Activated CD8-positive, alpha-beta memory T cell treated with anti-CD3 and anti-CD28 coated beads for 48 hours (primary cell): ENCODE results near the gene TXNDC17.
A peak's percentile ranks its signal among the peaks of the same experiment; 100 is the strongest.
"Not testable (repeated sequence)": the region's sequence is repeated elsewhere in the genome, so short reads cannot be mapped to it uniquely, and the experiment has no call there.

ENCODE experiments used
- DNase-seq, 3 experiments: peaks; one replicate each; pipeline ENCODE4 v3.0.0-alpha.2; 2020; ENCODE audit warnings: low read depth in 2 of 3, low spot score in 2 of 3

TXNDC17 gene

GRCh38 chr17:6640536-6641246 is at the start of gene TXNDC17, which contains the start of gene KIAA0753:
Gene TXNDC17, plus strand, starts transcription at chr17:6641060. Its CDS starts 23 bp downstream, at chr17:6641083.
Gene KIAA0753, minus strand, starts transcription at chr17:6640711. Its CDS starts 5,608 bp downstream, at chr17:6635103.
- peak; percentile 90 to 91 (median 91) for DNase-seq

DNA sequence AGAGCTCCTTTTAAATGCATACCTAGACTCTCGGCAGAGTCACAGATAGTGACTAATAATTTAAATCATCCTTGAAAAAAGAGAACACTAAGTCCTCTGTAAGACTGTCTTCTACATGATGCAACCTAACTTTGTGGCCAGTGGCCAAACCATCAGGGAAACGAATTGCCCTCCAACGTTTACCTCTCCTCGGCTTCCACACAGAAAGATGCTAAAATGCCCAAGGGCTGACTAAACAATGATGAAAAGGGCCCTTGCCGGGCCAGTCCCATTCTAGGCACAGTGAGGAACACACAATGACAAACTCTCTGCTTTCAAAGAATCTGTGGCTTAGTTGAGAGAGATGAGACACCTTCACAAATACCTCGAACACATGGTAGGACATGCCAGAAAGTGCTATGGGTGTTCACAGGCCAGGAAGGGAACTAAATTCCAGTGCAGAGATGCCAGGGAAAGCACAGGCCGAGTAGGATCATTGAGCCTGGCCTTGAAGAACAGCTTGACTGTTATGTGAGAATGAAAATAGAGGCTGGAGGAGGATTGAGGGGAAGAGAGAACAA is 49.2 kb upstream of the TXNDC17 start:
- DNase-seq: no peak

DNA sequence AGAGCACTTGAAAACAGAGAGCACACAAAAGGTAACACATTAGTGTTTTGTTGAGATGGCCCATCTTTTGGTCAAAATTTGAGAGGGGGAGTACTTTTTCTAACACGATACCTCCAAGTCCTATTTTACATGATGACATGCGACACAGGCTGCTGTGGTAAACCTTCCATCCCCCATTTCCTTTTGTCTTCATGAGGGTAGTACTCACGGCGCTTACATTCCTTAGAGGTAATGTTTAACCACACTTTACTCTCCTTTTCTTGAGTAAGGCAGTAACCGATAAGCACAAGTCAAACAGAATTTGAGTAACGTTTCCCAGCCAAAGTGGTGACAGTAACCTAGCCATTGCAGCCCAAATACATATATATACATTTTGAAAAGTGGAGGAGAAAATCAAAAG is 48.7 kb upstream of the TXNDC17 start:
- DNase-seq: no peak

DNA sequence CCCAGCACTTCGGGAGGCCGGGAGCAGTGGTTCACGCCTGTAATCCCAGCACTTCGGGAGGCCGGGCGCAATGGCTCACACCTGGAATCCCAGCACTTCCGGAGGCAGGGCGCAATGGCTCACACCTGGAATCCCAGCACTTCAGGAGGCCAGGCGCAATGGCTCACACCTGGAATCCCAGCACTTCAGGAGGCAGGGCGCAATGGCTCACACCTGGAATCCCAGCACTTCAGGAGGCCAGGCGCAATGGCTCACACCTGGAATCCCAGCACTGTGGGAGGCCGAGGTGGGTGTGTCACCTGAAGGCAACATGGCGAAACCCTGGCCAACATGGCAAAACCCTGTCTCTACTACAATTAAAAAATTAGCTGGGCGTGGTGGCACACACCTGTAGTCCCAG is 47.5 kb upstream of the TXNDC17 start:
- not testable (repeated sequence) for DNase-seq

- no peak for DNase-seq
Measured at GRCh38 chr17:6596081-6596480, 44.8 kb upstream of the TXNDC17 start.

DNA sequence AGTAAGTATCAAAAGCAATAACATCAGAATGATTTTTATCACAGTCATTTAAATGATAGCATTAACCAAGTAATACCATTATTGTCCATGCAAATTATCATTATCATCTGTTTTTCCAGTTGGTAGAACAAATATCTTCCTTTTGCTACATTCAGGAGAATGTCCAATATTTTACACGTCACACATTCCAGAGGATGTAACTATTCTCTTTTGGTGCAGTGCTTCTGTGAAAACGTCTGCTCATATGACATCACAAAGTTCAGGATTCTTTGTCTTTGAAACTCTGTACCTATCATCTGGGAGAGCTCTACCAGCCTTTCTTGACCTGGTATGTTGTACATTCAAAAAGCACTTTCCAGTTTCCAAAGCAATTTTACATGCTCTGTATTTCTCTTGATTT is 44.3 kb upstream of the TXNDC17 start:
- DNase-seq: no peak

DNA sequence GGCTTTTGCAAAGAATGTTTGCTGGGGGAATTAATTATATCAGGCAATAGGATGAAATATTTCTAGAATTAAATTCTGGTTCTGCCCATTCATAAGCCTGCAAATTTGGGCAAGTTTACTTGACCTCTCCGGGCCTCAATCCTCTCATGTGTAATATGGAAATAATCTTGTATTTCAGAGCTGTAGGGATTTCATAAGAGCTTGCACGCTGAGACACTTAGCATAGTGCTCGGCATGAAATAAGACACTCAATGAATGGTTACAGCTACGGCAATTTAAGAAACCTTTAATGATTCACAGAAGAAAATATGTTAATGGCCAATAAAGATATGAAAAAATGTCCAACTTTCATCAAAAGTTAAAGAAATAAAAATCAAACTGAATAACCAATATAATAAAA is 43.9 kb upstream of the TXNDC17 start:
- DNase-seq: no peak

GRCh38 chr17:6597727-6598126 is 43.1 kb upstream of the TXNDC17 start:
- no peak for DNase-seq

DNA sequence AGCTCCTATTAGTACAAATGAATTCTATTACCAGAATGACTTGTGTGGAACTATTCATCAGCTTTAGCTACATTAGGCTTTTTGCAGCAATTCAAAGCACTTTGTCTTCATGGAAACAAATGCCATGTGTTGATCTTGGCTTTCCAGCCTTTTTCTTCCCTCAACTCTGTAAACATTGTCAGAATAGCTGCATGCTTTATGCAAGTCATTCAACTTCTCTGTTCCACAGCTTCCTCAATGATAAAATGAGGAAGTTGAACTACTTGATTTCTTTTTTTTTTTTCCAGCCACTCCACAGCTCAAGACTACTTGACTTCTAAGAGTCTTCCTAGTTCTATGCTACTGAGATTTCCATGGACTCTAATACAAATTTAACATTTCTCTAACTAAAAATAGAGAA is 41.5 kb upstream of the TXNDC17 start:
- DNase-seq: no peak

- no peak for DNase-seq
Measured at GRCh38 chr17:6602141-6602540, 38.7 kb upstream of the TXNDC17 start.

DNA sequence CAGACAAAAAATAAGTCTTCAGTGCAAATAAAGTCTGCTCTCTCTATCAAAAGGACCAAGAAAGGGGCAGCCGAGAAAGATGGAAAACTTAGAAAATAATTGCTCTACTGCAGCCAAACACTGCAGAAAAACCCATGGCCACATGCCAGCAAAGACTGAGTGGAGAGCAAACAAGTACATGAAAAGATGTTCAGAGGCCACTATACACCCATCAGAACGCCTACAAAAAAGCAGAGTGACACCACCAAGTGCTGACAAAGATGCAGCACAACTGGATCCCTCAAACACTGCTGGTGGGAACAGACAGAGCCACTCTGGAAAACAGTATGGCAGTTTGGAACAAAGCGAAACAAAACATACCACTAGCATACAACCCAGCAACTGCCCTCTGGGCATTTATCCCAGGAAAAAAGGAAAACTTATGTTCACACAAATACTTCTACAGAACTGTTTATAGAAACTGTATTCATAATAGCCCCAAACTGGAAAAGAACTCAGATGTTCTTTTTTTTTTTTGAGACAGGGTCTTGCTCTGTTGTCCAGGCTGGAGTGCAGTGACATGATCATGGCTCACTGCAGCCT is 37.0 kb upstream of the TXNDC17 start:
- DNase-seq: no peak

GRCh38 chr17:6605142-6605541 is 35.7 kb upstream of the TXNDC17 start:
- DNase-seq: no peak

- no peak for DNase-seq
Measured at GRCh38 chr17:6608321-6608720, 32.5 kb upstream of the TXNDC17 start.

DNA sequence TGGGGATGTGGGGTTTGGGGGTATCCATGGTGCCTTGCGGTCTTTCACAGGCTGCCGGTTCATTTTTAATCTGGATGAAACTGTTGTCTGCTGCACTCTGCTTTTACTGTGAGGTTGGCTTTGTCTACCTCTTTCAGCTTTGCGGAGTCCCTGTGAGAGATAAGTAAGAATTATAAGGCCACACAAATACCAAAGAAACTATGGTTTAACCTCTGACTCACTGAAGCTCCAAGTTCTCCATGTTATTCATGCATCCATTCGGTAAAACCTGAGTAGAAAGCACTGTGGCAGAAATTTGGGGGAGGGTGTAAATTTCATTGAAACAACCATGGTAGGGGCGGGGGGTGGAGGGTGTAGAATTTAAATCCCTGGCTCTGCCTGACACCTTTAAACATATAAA is 30.8 kb upstream of the TXNDC17 start:
- DNase-seq: no peak

DNA sequence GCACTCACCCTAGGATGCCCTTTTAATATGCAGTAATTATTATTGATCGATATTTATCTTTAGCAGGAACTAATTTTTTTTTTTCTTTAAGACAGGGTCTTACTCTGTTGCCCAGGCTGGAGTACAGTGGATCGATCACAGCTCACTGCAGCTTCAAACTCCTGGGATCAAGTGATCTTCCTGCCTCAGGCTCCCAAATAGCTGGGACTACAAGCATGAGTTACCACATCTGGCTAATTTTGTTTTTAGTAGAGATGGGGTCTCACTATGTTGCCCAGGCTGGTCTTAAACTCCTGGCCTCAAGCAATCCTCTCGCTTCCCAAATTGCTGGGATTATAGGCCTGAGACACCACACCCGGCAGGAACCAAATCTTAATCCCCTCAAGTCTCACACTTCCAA is 29.6 kb upstream of the TXNDC17 start:
- no peak for DNase-seq

GRCh38 chr17:6623941-6624340 is 16.9 kb upstream of the TXNDC17 start:
- no peak for DNase-seq

DNA sequence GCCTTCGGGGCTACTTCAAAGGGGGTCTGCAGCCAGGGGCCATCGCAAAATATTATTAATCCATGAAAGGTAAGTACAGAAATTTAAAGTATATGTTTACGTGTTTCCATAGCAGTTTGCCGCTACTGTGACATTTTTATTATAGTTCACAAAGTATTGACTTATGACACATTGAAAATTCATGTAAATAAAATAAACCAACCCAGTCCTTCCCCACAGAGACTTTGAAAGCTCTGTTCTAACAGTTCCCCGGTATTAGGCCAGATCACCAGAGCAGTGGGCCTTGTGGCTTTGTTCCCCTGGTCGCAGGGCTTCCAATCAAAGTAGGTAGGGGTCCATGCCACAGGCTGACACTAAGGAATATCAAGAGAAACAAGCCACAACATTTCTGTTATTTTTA is 14.2 kb upstream of the TXNDC17 start:
- no peak for DNase-seq

GRCh38 chr17:6627019-6627418 is 13.8 kb upstream of the TXNDC17 start:
- DNase-seq: no peak

DNA sequence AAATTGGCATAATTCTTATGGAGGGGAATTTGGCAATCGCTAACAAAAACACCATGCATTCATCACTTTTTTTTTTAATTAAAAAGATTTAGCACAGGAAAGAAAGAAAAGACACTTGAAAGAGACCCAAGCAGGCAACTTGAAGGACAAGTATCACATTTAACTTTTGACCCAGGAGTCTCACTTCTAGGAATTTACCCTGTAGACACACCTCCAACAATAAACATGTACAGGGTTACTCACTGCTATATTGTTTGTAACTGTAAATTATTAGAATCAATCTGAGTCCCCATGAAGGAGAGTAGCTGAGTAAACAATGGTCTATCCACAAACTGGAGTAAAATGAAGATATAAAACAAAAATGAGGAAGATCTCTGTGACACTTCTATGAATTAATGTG is 10.5 kb upstream of the TXNDC17 start:
- no peak for DNase-seq

- DNase-seq: no peak
Measured at GRCh38 chr17:6632530-6632929, 8.3 kb upstream of the TXNDC17 start.

DNA sequence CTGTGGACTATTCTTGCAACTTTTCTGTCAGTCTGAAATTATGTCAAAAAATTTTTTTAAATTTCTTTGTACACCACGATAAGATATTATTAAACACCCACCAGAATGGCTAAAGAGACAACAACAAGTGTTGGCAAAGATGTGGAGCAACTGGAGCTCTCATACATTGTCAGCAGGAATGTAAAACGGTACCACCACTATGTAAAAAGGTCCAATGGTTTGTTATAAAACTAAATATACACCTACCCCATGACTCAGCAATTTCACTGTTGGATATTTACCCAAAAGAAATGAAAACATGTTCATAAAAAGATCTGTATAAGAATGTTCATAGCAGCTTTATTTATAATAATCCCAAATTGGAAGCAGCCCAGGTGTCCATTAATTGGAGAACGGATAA is 7.6 kb upstream of the TXNDC17 start:
- no peak for DNase-seq

GRCh38 chr17:6636105-6636504 is 4.8 kb upstream of the TXNDC17 start:
- no peak for DNase-seq
